K562 (cell line): Measurements from ENCODE around the gene UBXN6. TPM values are rescaled to one million over a fixed set of nuclear protein-coding genes. Genes with fewer than 3 reads are reported as not detected.

ENCODE experiments used
- ATAC-seq: fragments of 200-7000 bp; cut with Tn5 transposase; 3 replicates; pipeline ENCODE4 v1.9.1; 2020; ENCODE audit warnings: moderate library complexity
- BruUV-seq: library from RNA; stranded (reverse); fragments of 400-500 nt; replicated peaks from 2 replicates; lab custom pipeline; 2021; lab: Mats Ljungman, UMichigan
- CTCF ChIA-PET: fragments of 300-600 bp; formaldehyde crosslinking; extraction: SDS; loops from one replicate; lab custom pipeline; 2021; ENCODE audit warnings: low intra/inter-chr PET ratio; lab: Yijun Ruan, JAX
- POLR2A ChIA-PET: fragments of 300-600, 350-650 bp; sonication (Branson Sonifier 250); formaldehyde crosslinking; extraction: SDS; loops from one replicate; lab custom pipeline; 2021; ENCODE audit warnings: antibody characterized with exemption, inconsistent platforms; lab: Yijun Ruan, JAX
- DNase-seq, 4 experiments: peaks; one replicate each; pipeline versions ENCODE4 v3.0.0 to v3.0.0-alpha.2; 2011 to 2018; ENCODE audit warnings: low spot score in 3 of 4, mixed read lengths in 3 of 4; ENCODE audit errors: extremely low read depth in 1 of 4
- FAIRE-seq: peaks from 2 replicates; lab custom pipeline; 2011; peaks lifted over from hg19 to GRCh38; lab: Jason Lieb, UNC
- H2AFZ ChIP-seq: 2 replicates; pipeline ENCODE4 v1.6.0; 2011; ENCODE audit warnings: low read depth, low read length, control low read depth, inconsistent platforms
- H3K27ac ChIP-seq: fragments of 200-600 bp; 3 replicates; pipeline ENCODE4 v1.8.0; 2011; ENCODE audit warnings: low read depth, mild to moderate bottlenecking, control low read depth, inconsistent platforms, low read length, moderate library complexity, mixed read lengths; ENCODE audit errors: extremely low read depth
- H3K27me3 ChIP-seq, 2 experiments: fragments of 300-600 bp in 1 of 2; 2 replicates in 1 of 2; 3 replicates in 1 of 2; pipeline versions ENCODE4 v1.6.0 to v1.8.0; 2011; ENCODE audit warnings: inconsistent platforms in 2 of 2, low read length in 2 of 2, mild to moderate bottlenecking in 1 of 2, mixed read lengths in 1 of 2, moderate library complexity in 1 of 2; ENCODE audit not compliant: control insufficient read depth in 2 of 2, insufficient read depth in 2 of 2
- H3K36me3 ChIP-seq: fragments of 300-600 bp; 3 replicates; pipeline ENCODE4 v1.8.0; 2011; ENCODE audit warnings: mild to moderate bottlenecking, low read length, inconsistent platforms; ENCODE audit not compliant: control insufficient read depth, insufficient read depth
- H3K4me1 ChIP-seq, 2 experiments: fragments of 200-600 bp in 1 of 2; replicated peaks in 1 of 2; 2 replicates in 1 of 2; 3 replicates in 1 of 2; pipeline versions ENCODE4 v1.5.1 to v1.8.0; 2011; ENCODE audit warnings: inconsistent platforms in 2 of 2, low read length in 2 of 2, mild to moderate bottlenecking in 1 of 2, mixed read lengths in 1 of 2, moderate library complexity in 1 of 2; ENCODE audit not compliant: control insufficient read depth in 2 of 2, insufficient read depth in 2 of 2
- H3K4me2 ChIP-seq: 2 replicates; pipeline ENCODE4 v1.6.1; 2011; ENCODE audit warnings: low read length, control low read depth, inconsistent platforms, mixed read lengths; ENCODE audit not compliant: insufficient read depth
- H3K4me3 ChIP-seq: fragments of 200-600 bp; sonication (generic), shearing (Covaris generic); 2 replicates; pipeline ENCODE4 v1.5.1; 2016; ENCODE audit warnings: control low read depth, inconsistent platforms
- H3K79me2 ChIP-seq: fragments of 200-600 bp; 3 replicates; pipeline ENCODE4 v1.8.0; 2011; ENCODE audit warnings: low read length, inconsistent platforms; ENCODE audit not compliant: control insufficient read depth, insufficient read depth
- H3K9ac ChIP-seq, 2 experiments: 2 replicates each; pipeline versions ENCODE4 v1.6.0 to v1.6.1; 2011; ENCODE audit warnings: low read depth in 2 of 2, low read length in 2 of 2, control low read depth in 1 of 2, inconsistent platforms in 1 of 2, mild to moderate bottlenecking in 1 of 2, mixed read lengths in 1 of 2; ENCODE audit not compliant: insufficient read depth in 1 of 2
- H3K9me1 ChIP-seq: one replicate; pipeline ENCODE4 v1.6.0; 2011; ENCODE audit warnings: inconsistent platforms, mild to moderate bottlenecking, low read length, moderate library complexity; ENCODE audit not compliant: control insufficient read depth, insufficient read depth
- H3K9me3 ChIP-seq: replicated peaks from 2 replicates; pipeline ENCODE4 v1.5.1; 2011; ENCODE audit warnings: low read depth, low read length, inconsistent platforms; ENCODE audit not compliant: control insufficient read depth, insufficient read depth
- H4K20me1 ChIP-seq: replicated peaks from 2 replicates; pipeline ENCODE4 v1.6.1; 2011; ENCODE audit warnings: low read length, inconsistent platforms, mixed read lengths; ENCODE audit not compliant: control insufficient read depth, insufficient read depth
- FOXA1 ChIP-seq: fragments of 450-650 bp; IDR thresholded peaks from 2 replicates; pipeline ENCODE4 v1.6.1; 2016; ENCODE audit warnings: mild to moderate bottlenecking, borderline replicate concordance
- HMGXB4 ChIP-seq: sonication (generic); formaldehyde crosslinking; IDR thresholded peaks from 2 replicates; pipeline ENCODE4 v1.8.1; 2023; ENCODE audit warnings: mild to moderate bottlenecking, missing genetic modification reagents
- MAX ChIP-seq: sonication (generic); formaldehyde crosslinking; IDR thresholded peaks from 2 replicates; pipeline ENCODE4 v1.9.0; 2022; ENCODE audit warnings: mild to moderate bottlenecking, missing genetic modification reagents
- NR3C1 ChIP-seq: sonication (generic); formaldehyde crosslinking; IDR thresholded peaks from 2 replicates; pipeline ENCODE4 v1.8.1; 2022; ENCODE audit warnings: missing genetic modification reagents
- POLR2G ChIP-seq: fragments of 200-400 bp; formaldehyde crosslinking; IDR thresholded peaks from 2 replicates; pipeline ENCODE4 v1.6.1; 2017; ENCODE audit warnings: low read depth, mild to moderate bottlenecking, antibody characterized with exemption, low read length, moderate library complexity
- POU5F1 ChIP-seq: fragments of 150-350 bp; IDR thresholded peaks from 2 replicates; pipeline ENCODE4 v1.6.1; 2014; ENCODE audit warnings: borderline replicate concordance, low read length, low read depth, mild to moderate bottlenecking; ENCODE audit not compliant: partially characterized antibody
- PRPF4 ChIP-seq: fragments of 200-400 bp; formaldehyde crosslinking; IDR thresholded peaks from one replicate; pipeline ENCODE4 v1.6.1; 2017; ENCODE audit warnings: low read length, low read depth, mild to moderate bottlenecking; ENCODE audit not compliant: insufficient read depth, poor library complexity, severe bottlenecking
- PYGO2 ChIP-seq: fragments of 450-650 bp; IDR thresholded peaks from 2 replicates; pipeline ENCODE4 v1.6.1; 2016; ENCODE audit warnings: mild to moderate bottlenecking, missing genetic modification characterization, moderate library complexity, missing compliant biosample characterization
- WGBS: fragments of 100-300 bp; shearing (Covaris generic); methylation state at CpG from one replicate; pipeline ENCODE4 v1.1.6; 2016; ENCODE audit warnings: low coverage, mixed read lengths; ENCODE audit not compliant: insufficient coverage; ENCODE audit errors: missing lambda C conversion rate; 5-methylcytosine and 5-hydroxymethylcytosine counted together
- in situ Hi-C: fragments of 300-500 bp; cut with MboI; formaldehyde crosslinking; loops from 4 replicates; pipeline ENCODE4 v1.15.0; 2018; ENCODE audit warnings: inconsistent platforms, mixed read lengths
- intact Hi-C: fragments of 100-400 bp; cut with micrococcal nuclease; formaldehyde crosslinking; loops from 2 replicates; pipeline ENCODE4 v1.14.2; 2022
- polyA plus RNA-seq, 8 experiments: library from polyadenylated mRNA; depleted of rRNA in 4 of 8; stranded (reverse) in 5 of 8; unstranded in 3 of 8; fragments of >200 nt; fragmentation: Nextera tagmentation in 2 of 8; fragmentation: Illumina TruSeq in 1 of 8; extraction: Ambion mirVana in 2 of 8; extraction: Trizol in 1 of 8; gene quantifications; 2 replicates each; pipeline versions ENCODE4 v1.2.1 to v1.2.3, GENCODE V29; 2011 to 2014; ENCODE audit warnings: inconsistent platforms in 1 of 8, missing spikeins in 1 of 8
- total RNA-seq, 7 experiments: library from RNA; depleted of rRNA in 6 of 7; stranded (reverse); fragments of >200 nt in 6 of 7; fragmentation: Illumina TruSeq in 2 of 7; extraction: Trizol in 2 of 7; gene quantifications; 2 replicates each; pipeline versions ENCODE4 v1.2.1 to v1.2.3, GENCODE V29; 2011 to 2021; ENCODE audit warnings: low replicate concordance in 1 of 7
- TF ChIP-seq, protein P1 (sequence below), 2 experiments: fragments of 450-650 bp in 1 of 2; IDR thresholded peaks; 2 replicates each; pipeline ENCODE4 v1.6.1; 2011 to 2017; ENCODE audit warnings: low read depth in 2 of 2, antibody characterized with exemption in 1 of 2, borderline replicate concordance in 1 of 2, low read length in 1 of 2, mild to moderate bottlenecking in 1 of 2, mixed read lengths in 1 of 2; ENCODE audit not compliant: control insufficient read depth in 1 of 2

Gene UBXN6
- total and polyA plus RNA-seq, 9 of the 15 experiments (the other 6 are each of a cell fraction or from before 2014, with no cell fraction given), result 0.48 to 90.2 (median 29.5) TPM

GRCh38 chr19:4437103-4437502, 20.5 kb downstream of the UBXN6 start:
- H3K9me1 ChIP-seq, result peaks cover 4% of the 10 kb centered on the region
- H3K27ac ChIP-seq, result no peak overlapping the region
- FAIRE-seq (no peak), DNase-seq (no peak), ATAC-seq (no peak)
- BruUV-seq, result no TSS peak
- peaks cover 80% of the 10 kb centered on the region; the same call in 2 of the 3 replicates for H3K36me3 ChIP-seq
- WGBS, result 86% methylated on average over 10 of the region's 10 CpGs
- H3K27me3 ChIP-seq, result no peaks in the 10 kb centered on the region
- TF ChIP-seq MAX (CRISPR knock-in tag), result no peak
- peak; percentile 57; the same call in 1 of the 2 replicates for TF ChIP-seq POLR2G
- in situ Hi-C loops (no loop called here), intact Hi-C loops (no loop called here)
- no peak overlapping the region for H3K4me3 ChIP-seq
- H3K79me2 ChIP-seq, result peaks cover 2% of the 10 kb centered on the region; the same call in 1 of the 3 replicates
- no peak overlapping the region for H3K4me2 ChIP-seq
- ChIA-PET POLR2A (interaction anchor here (1.2 kb wide), 1 partner anchor 8 kb away, joined by 4 read pairs; no protein-coding TSS in a partner anchor), CTCF (no interaction called here)
- H4K20me1 ChIP-seq, result no peaks in the 10 kb centered on the region
- no peak overlapping the region for H2AFZ ChIP-seq
- no peaks in the 10 kb centered on the region for H3K9me3 ChIP-seq
- peaks cover 0 to 2% of the 10 kb centered on the region in 2 experiments; a peak in 3 of 5 replicates for H3K4me1 ChIP-seq
- H3K9ac ChIP-seq, result no peak overlapping the region

- in situ Hi-C loops, result no loop called here
- H3K79me2 ChIP-seq, result peaks cover 2% of the 10 kb centered on the region; the same call in 1 of the 3 replicates
- no peaks in the 10 kb centered on the region for H3K9me3 ChIP-seq
- ATAC-seq, result no peak; the same call in 2 of the 3 replicates
- H3K4me3 ChIP-seq, result no peak overlapping the region
- peaks cover 0 to 2% of the 10 kb centered on the region in 2 experiments; a peak in 1 of 5 replicates for H3K4me1 ChIP-seq
- no peak overlapping the region for H3K4me2 ChIP-seq
- DNase-seq, result no peak
- no peak overlapping the region for H2AFZ ChIP-seq
- no peak overlapping the region for H3K27ac ChIP-seq
- H3K9me1 ChIP-seq, result peaks cover 4% of the 10 kb centered on the region
- H4K20me1 ChIP-seq, result no peaks in the 10 kb centered on the region
- FAIRE-seq, result no peak
- BruUV-seq, result no TSS peak
- intact Hi-C loops, result no loop called here
- WGBS, result 90% methylated on average over 7 of the region's 7 CpGs
- H3K27me3 ChIP-seq, result no peaks in the 10 kb centered on the region
- peak overlapping the region in 1 of 2 experiments; percentile 17; a peak in 1 of 4 replicates for H3K9ac ChIP-seq
- ChIA-PET CTCF (no interaction called here), POLR2A (interaction anchor here (0.8 to 1.0 kb wide), 2 partner anchors 9 to 20 kb away, joined by 3 to 5 read pairs; no protein-coding TSS in a partner anchor)
- H3K36me3 ChIP-seq, result peaks cover 85% of the 10 kb centered on the region; the same call in 2 of the 3 replicates
- no peak for TF ChIP-seq FOXA1
- no peak for TF ChIP-seq PYGO2 (tag)
- TF ChIP-seq, protein P1, sequence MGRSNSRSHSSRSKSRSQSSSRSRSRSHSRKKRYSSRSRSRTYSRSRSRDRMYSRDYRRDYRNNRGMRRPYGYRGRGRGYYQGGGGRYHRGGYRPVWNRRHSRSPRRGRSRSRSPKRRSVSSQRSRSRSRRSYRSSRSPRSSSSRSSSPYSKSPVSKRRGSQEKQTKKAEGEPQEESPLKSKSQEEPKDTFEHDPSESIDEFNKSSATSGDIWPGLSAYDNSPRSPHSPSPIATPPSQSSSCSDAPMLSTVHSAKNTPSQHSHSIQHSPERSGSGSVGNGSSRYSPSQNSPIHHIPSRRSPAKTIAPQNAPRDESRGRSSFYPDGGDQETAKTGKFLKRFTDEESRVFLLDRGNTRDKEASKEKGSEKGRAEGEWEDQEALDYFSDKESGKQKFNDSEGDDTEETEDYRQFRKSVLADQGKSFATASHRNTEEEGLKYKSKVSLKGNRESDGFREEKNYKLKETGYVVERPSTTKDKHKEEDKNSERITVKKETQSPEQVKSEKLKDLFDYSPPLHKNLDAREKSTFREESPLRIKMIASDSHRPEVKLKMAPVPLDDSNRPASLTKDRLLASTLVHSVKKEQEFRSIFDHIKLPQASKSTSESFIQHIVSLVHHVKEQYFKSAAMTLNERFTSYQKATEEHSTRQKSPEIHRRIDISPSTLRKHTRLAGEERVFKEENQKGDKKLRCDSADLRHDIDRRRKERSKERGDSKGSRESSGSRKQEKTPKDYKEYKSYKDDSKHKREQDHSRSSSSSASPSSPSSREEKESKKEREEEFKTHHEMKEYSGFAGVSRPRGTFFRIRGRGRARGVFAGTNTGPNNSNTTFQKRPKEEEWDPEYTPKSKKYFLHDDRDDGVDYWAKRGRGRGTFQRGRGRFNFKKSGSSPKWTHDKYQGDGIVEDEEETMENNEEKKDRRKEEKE (IDR thresholded peaks at IDR 0.05; ENCODE audit: borderline replicate concordance in 1 of 2, control insufficient read depth in 1 of 2, low read depth in 2 of 2, low read length in 1 of 2), result no peak
- no peak for TF ChIP-seq PRPF4
- TF ChIP-seq POU5F1, result no peak
- no peak for TF ChIP-seq HMGXB4 (CRISPR knock-in tag)
- TF ChIP-seq NR3C1 (CRISPR knock-in tag), result no peak
Measured at GRCh38 chr19:4436231-4436630, 21.4 kb downstream of the UBXN6 start.
